ENCODE measurements around the gene KCNE5.

- TF ChIP-seq, protein P1, sequence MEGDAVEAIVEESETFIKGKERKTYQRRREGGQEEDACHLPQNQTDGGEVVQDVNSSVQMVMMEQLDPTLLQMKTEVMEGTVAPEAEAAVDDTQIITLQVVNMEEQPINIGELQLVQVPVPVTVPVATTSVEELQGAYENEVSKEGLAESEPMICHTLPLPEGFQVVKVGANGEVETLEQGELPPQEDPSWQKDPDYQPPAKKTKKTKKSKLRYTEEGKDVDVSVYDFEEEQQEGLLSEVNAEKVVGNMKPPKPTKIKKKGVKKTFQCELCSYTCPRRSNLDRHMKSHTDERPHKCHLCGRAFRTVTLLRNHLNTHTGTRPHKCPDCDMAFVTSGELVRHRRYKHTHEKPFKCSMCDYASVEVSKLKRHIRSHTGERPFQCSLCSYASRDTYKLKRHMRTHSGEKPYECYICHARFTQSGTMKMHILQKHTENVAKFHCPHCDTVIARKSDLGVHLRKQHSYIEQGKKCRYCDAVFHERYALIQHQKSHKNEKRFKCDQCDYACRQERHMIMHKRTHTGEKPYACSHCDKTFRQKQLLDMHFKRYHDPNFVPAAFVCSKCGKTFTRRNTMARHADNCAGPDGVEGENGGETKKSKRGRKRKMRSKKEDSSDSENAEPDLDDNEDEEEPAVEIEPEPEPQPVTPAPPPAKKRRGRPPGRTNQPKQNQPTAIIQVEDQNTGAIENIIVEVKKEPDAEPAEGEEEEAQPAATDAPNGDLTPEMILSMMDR (conservative IDR thresholded peaks at IDR 0.05 in 1 of 2, IDR thresholded peaks at IDR 0.05 in 1 of 2; ENCODE audit: extremely low read depth in 1 of 2, insufficient read depth in 1 of 2, low read depth in 1 of 2, low read length in 2 of 2), result no peak
- TF ChIP-seq EZH2 (IDR thresholded peaks at IDR 0.05; ENCODE audit: borderline replicate concordance, low read length), result no peak
These were observed 46.1 kb downstream of the KCNE5 start for GRCh38 chrX:109578916-109579315.
